ENCODE results near the gene GRIN3B. TPM values are rescaled to one million over a fixed set of nuclear protein-coding genes. Genes with fewer than 3 reads are reported as not detected.

Gene GRIN3B
- total and polyA plus RNA-seq, 10 of the 15 experiments (the other 5 are each of a cell fraction or from before 2014, with no cell fraction given) = 0.15 TPM; not detected in 9

DNA sequence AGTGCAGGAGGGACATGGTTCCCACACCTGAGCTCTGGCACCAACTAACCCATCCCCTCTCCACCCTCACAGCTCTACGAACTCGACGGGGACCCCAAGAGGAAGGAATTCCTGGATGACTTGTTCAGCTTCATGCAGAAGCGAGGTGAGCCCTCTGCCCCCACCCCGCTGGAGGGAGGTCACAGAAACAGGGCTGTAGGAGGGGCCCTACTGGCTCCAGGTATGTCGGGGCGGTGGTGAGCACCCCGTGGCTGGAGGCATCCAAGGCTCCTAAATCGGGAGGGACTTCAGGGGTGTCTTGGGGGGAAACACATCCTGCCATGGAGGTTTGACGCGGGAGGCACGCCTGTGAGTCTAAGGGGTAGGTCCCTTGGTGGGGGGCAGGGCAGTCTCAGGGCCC, 40.2 kb upstream of the GRIN3B start:
- ATAC-seq = no peak
- TF ChIP-seq SUZ12 (IDR thresholded peaks at IDR 0.05; ENCODE audit: unreplicated experiment) (no peak), NFXL1 (IDR thresholded peaks at IDR 0.05; ENCODE audit: borderline replicate concordance) (no peak), SIN3A (IDR thresholded peaks at IDR 0.05; ENCODE audit: low read depth, low read length) (no peak), TARDBP (IDR thresholded peaks at IDR 0.05; ENCODE audit: borderline replicate concordance) (no peak), KAT2A (conservative IDR thresholded peaks at IDR 0.05; ENCODE audit: control insufficient read depth, low read depth, low read length) (no peak), IRF4 (IDR thresholded peaks at IDR 0.05; ENCODE audit: low read depth, low read length) (no peak), MTA3 (IDR thresholded peaks at IDR 0.05; ENCODE audit: borderline replicate concordance, low read length) (no peak), KDM1A (IDR thresholded peaks at IDR 0.05; ENCODE audit: borderline replicate concordance) (no peak), FOS (IDR thresholded peaks at IDR 0.05; ENCODE audit: borderline replicate concordance, extremely low read depth, insufficient read length) (no peak), HDGF (IDR thresholded peaks at IDR 0.05) (no peak), ZSCAN29 (IDR thresholded peaks at IDR 0.05) (no peak)
- H3K9me3 ChIP-seq (replicated peaks; ENCODE audit: control insufficient read depth, insufficient read depth, low read length) = peaks cover under 1% of the 10 kb centered on the region; the same call in 1 of the 3 replicates
- FAIRE-seq = no peak
- H3K79me2 ChIP-seq (ENCODE audit: control insufficient read depth, insufficient read depth, low read length) = peaks cover 12% of the 10 kb centered on the region
- DNase-seq (ENCODE audit: low read depth, low spot score) = no peak
- no peak overlapping the region for H3K4me3 ChIP-seq
- no peak overlapping the region for H3K4me2 ChIP-seq (ENCODE audit: control insufficient read depth, insufficient read depth)
- 75% methylated on average over 12 of the region's 12 CpGs for WGBS (ENCODE audit: insufficient coverage, insufficient replicate concordance, low lambda C conversion rate, missing lambda C conversion rate)
- no peak overlapping the region for H3K9ac ChIP-seq (ENCODE audit: control insufficient read depth, insufficient read depth, low read length)
- H3K36me3 ChIP-seq (ENCODE audit: control insufficient read depth in 2 of 2, insufficient read depth in 2 of 2, low read length in 1 of 2) = peaks cover 13 to 49% of the 10 kb centered on the region in 2 experiments
- ChIA-PET CTCF (interaction anchor here (0.8 kb wide), 1 partner anchor 9 kb away, joined by 3 read pairs; no protein-coding TSS in a partner anchor), SMC1A (ENCODE audit: uncharacterized antibody, unreplicated experiment) (no interaction called here), POLR2A (no interaction called here), RAD21 (ENCODE audit: unreplicated experiment) (no interaction called here)
- H3K27ac ChIP-seq (ENCODE audit: control insufficient read depth, insufficient read depth) = no peak overlapping the region
- H4K20me1 ChIP-seq (ENCODE audit: control insufficient read depth, insufficient read depth) = peaks cover 3% of the 10 kb centered on the region; the same call in 1 of the 2 replicates
- intact Hi-C loops (cut with micrococcal nuclease; ENCODE audit: unreplicated experiment) = no loop called here
- H3K4me1 ChIP-seq (ENCODE audit: control insufficient read depth, insufficient read depth, low read length) = peaks cover 7% of the 10 kb centered on the region; the same call in 1 of the 2 replicates
- in situ Hi-C loops (cut with MboI) = no loop called here
- H2AFZ ChIP-seq (ENCODE audit: control insufficient read depth, low read depth, low read length) = no peak overlapping the region
- BruUV-seq (replicated peaks) = no TSS peak
- H3K27me3 ChIP-seq (replicated peaks in 1 of 2; ENCODE audit: control insufficient read depth in 2 of 2, insufficient read depth in 2 of 2, low read length in 1 of 2) = no peaks in the 10 kb centered on the region

Measured in GM12878 (cell line).